KOPT-K1 (cell line): ENCODE data around the gene ZNF280C.

Experiments used
- H3K27ac ChIP-seq: fragments of 200-600 bp; sonication (generic); 2 replicates; pipeline ENCODE4 v1.5.1; 2016; ENCODE audit warnings: antibody characterized with exemption, mild to moderate bottlenecking, low read depth, low read length; ENCODE audit not compliant: poor library complexity, severe bottlenecking
- H3K36me3 ChIP-seq: fragments of 200-600 bp; sonication (generic); 2 replicates; pipeline ENCODE4 v1.5.1; 2017; ENCODE audit warnings: antibody characterized with exemption, mild to moderate bottlenecking, low read length, moderate library complexity; ENCODE audit not compliant: insufficient read depth
- H3K9me3 ChIP-seq: fragments of 200-600 bp; sonication (generic); 2 replicates; pipeline ENCODE4 v1.5.1; 2017; ENCODE audit warnings: antibody characterized with exemption, low read length, mild to moderate bottlenecking; ENCODE audit not compliant: insufficient read depth, poor library complexity, severe bottlenecking

ZNF280C gene

GRCh38 chrX:130155564-130155963, 113.1 kb downstream of the ZNF280C start:
- H3K27ac ChIP-seq: no peak overlapping the region
- H3K9me3 ChIP-seq: no peaks in the 10 kb centered on the region
- H3K36me3 ChIP-seq: peaks cover 36% of the 10 kb centered on the region
